Measurements from ENCODE around the gene DENND6B.
"Not testable (repeated sequence)": the region's sequence is repeated elsewhere in the genome, so short reads cannot be mapped to it uniquely, and the experiment has no call there.

The DENND6B gene

GRCh38 chr22:50276143-50276542, 50.7 kb downstream of the DENND6B start:
- no peaks in the 10 kb centered on the region for H3K4me1 ChIP-seq (ENCODE audit: control insufficient read depth, insufficient read depth, low read length)
- H3K9me3 ChIP-seq (ENCODE audit: control insufficient read depth, insufficient read depth, low read length): no peaks in the 10 kb centered on the region
- no peak overlapping the region for H3K9ac ChIP-seq (ENCODE audit: low read depth, low read length)
- H3K36me3 ChIP-seq (ENCODE audit: control insufficient read depth, insufficient read depth, low read length): peaks cover 64% of the 10 kb centered on the region
- peaks cover 2% of the 10 kb centered on the region for H3K27me3 ChIP-seq (ENCODE audit: control insufficient read depth, insufficient read depth, low read length)
- no peak overlapping the region for H3K4me3 ChIP-seq (ENCODE audit: low read depth, low read length)

GRCh38 chr22:50275181-50276055, 51.4 kb downstream of the DENND6B start:
- Histone ChIP-seq H3K4me3 (ENCODE audit: low read depth, low read length) (no peak overlapping the region), H3K4me1 (ENCODE audit: control insufficient read depth, insufficient read depth, low read length) (no peaks in the 10 kb centered on the region), H3K9ac (ENCODE audit: low read depth, low read length) (no peak overlapping the region), H3K9me3 (ENCODE audit: control insufficient read depth, insufficient read depth, low read length) (no peaks in the 10 kb centered on the region), H3K27me3 (ENCODE audit: control insufficient read depth, insufficient read depth, low read length) (peaks cover 4% of the 10 kb centered on the region), H3K36me3 (ENCODE audit: control insufficient read depth, insufficient read depth, low read length) (peaks cover 58% of the 10 kb centered on the region)

- no peaks in the 10 kb centered on the region for H3K4me1 ChIP-seq (ENCODE audit: control insufficient read depth, insufficient read depth, low read length)
- no peak overlapping the region for H3K9ac ChIP-seq (ENCODE audit: low read depth, low read length)
- H3K27me3 ChIP-seq (ENCODE audit: control insufficient read depth, insufficient read depth, low read length): peaks cover 4% of the 10 kb centered on the region
- peaks cover 54% of the 10 kb centered on the region for H3K36me3 ChIP-seq (ENCODE audit: control insufficient read depth, insufficient read depth, low read length)
- no peak overlapping the region for H3K4me3 ChIP-seq (ENCODE audit: low read depth, low read length)
- no peaks in the 10 kb centered on the region for H3K9me3 ChIP-seq (ENCODE audit: control insufficient read depth, insufficient read depth, low read length)
Measured at GRCh38 chr22:50274771-50275170, 52.0 kb downstream of the DENND6B start.

- Histone ChIP-seq H3K9me3 (ENCODE audit: control insufficient read depth, insufficient read depth, low read length) (no peaks in the 10 kb centered on the region), H3K4me3 (ENCODE audit: low read depth, low read length) (no peak overlapping the region), H3K9ac (ENCODE audit: low read depth, low read length) (no peak overlapping the region), H3K36me3 (ENCODE audit: control insufficient read depth, insufficient read depth, low read length) (peaks cover 49% of the 10 kb centered on the region), H3K4me1 (ENCODE audit: control insufficient read depth, insufficient read depth, low read length) (no peaks in the 10 kb centered on the region), H3K27me3 (ENCODE audit: control insufficient read depth, insufficient read depth, low read length) (peaks cover 9% of the 10 kb centered on the region)
Measured at GRCh38 chr22:50274311-50274710, 52.5 kb downstream of the DENND6B start.

- not testable (repeated sequence) for H3K4me1 ChIP-seq (ENCODE audit: control insufficient read depth, insufficient read depth, low read length); H3K9ac ChIP-seq (ENCODE audit: low read depth, low read length)
Measured at GRCh38 chr22:50273781-50274180, 53.0 kb downstream of the DENND6B start.

GRCh38 chr22:50273352-50273751, 53.5 kb downstream of the DENND6B start:
- H3K9ac ChIP-seq (ENCODE audit: low read depth, low read length); H3K4me1 ChIP-seq (ENCODE audit: control insufficient read depth, insufficient read depth, low read length); H3K4me3 ChIP-seq (ENCODE audit: low read depth, low read length); H3K9me3 ChIP-seq (ENCODE audit: control insufficient read depth, insufficient read depth, low read length): not testable (repeated sequence)
- H3K27me3 ChIP-seq (ENCODE audit: control insufficient read depth, insufficient read depth, low read length): peaks cover 18% of the 10 kb centered on the region
- peaks cover 39% of the 10 kb centered on the region for H3K36me3 ChIP-seq (ENCODE audit: control insufficient read depth, insufficient read depth, low read length)

More at GRCh38 chr22:50273781-50274180, 53.0 kb downstream of the DENND6B start:
- H3K27me3 ChIP-seq (ENCODE audit: control insufficient read depth, insufficient read depth, low read length): peaks cover 14% of the 10 kb centered on the region
- not testable (repeated sequence) for H3K9me3 ChIP-seq (ENCODE audit: control insufficient read depth, insufficient read depth, low read length); H3K4me3 ChIP-seq (ENCODE audit: low read depth, low read length)
- peaks cover 44% of the 10 kb centered on the region for H3K36me3 ChIP-seq (ENCODE audit: control insufficient read depth, insufficient read depth, low read length)

- H3K27me3 ChIP-seq (ENCODE audit: control insufficient read depth, insufficient read depth, low read length): peaks cover 23% of the 10 kb centered on the region
- peaks cover 28% of the 10 kb centered on the region for H3K36me3 ChIP-seq (ENCODE audit: control insufficient read depth, insufficient read depth, low read length)
- H3K4me1 ChIP-seq (ENCODE audit: control insufficient read depth, insufficient read depth, low read length): no peaks in the 10 kb centered on the region
- no peaks in the 10 kb centered on the region for H3K9me3 ChIP-seq (ENCODE audit: control insufficient read depth, insufficient read depth, low read length)
- peak overlapping the region; percentile 37 for H3K4me3 ChIP-seq (ENCODE audit: low read depth, low read length)
- H3K9ac ChIP-seq (ENCODE audit: low read depth, low read length): no peak overlapping the region
Measured at GRCh38 chr22:50272044-50272802, 54.6 kb downstream of the DENND6B start.

- Histone ChIP-seq H3K4me1 (ENCODE audit: control insufficient read depth, insufficient read depth, low read length) (no peaks in the 10 kb centered on the region), H3K27me3 (ENCODE audit: control insufficient read depth, insufficient read depth, low read length) (peaks cover 28% of the 10 kb centered on the region), H3K9ac (ENCODE audit: low read depth, low read length) (no peak overlapping the region), H3K36me3 (ENCODE audit: control insufficient read depth, insufficient read depth, low read length) (peaks cover 21% of the 10 kb centered on the region), H3K4me3 (ENCODE audit: low read depth, low read length) (peak overlapping the region; percentile 41), H3K9me3 (ENCODE audit: control insufficient read depth, insufficient read depth, low read length) (no peaks in the 10 kb centered on the region)
Measured at GRCh38 chr22:50271519-50271970, 55.3 kb downstream of the DENND6B start.

- H3K9me3 ChIP-seq (ENCODE audit: control insufficient read depth, insufficient read depth, low read length): no peaks in the 10 kb centered on the region
- no peak overlapping the region for H3K9ac ChIP-seq (ENCODE audit: low read depth, low read length)
- H3K27me3 ChIP-seq (ENCODE audit: control insufficient read depth, insufficient read depth, low read length): peaks cover 32% of the 10 kb centered on the region
- no peaks in the 10 kb centered on the region for H3K4me1 ChIP-seq (ENCODE audit: control insufficient read depth, insufficient read depth, low read length)
- peak overlapping the region; percentile 41 for H3K4me3 ChIP-seq (ENCODE audit: low read depth, low read length)
- peaks cover 14% of the 10 kb centered on the region for H3K36me3 ChIP-seq (ENCODE audit: control insufficient read depth, insufficient read depth, low read length)
Measured at GRCh38 chr22:50270666-50271394, 56.0 kb downstream of the DENND6B start.

GRCh38 chr22:50269970-50270665, 56.7 kb downstream of the DENND6B start, which contains the start of gene MAPK11:
Gene MAPK11 (minus strand): TSS chr22:50270380. CDS start chr22:50270292, 88 bp downstream.
- Histone ChIP-seq H3K4me1 (ENCODE audit: control insufficient read depth, insufficient read depth, low read length) (no peaks in the 10 kb centered on the region), H3K27me3 (ENCODE audit: control insufficient read depth, insufficient read depth, low read length) (peaks cover 32% of the 10 kb centered on the region), H3K4me3 (ENCODE audit: low read depth, low read length) (peak within 1 kb of the TSS; percentile 41), H3K36me3 (ENCODE audit: control insufficient read depth, insufficient read depth, low read length) (peaks cover 7% of the 10 kb centered on the region), H3K9ac (ENCODE audit: low read depth, low read length) (no peak within 1 kb of the TSS), H3K9me3 (ENCODE audit: control insufficient read depth, insufficient read depth, low read length) (no peaks in the 10 kb centered on the region)

GRCh38 chr22:50269573-50269969, 57.2 kb downstream of the DENND6B start:
- Histone ChIP-seq H3K4me3 (ENCODE audit: low read depth, low read length) (peak overlapping the region; percentile 39), H3K27me3 (ENCODE audit: control insufficient read depth, insufficient read depth, low read length) (peaks cover 32% of the 10 kb centered on the region), H3K9me3 (ENCODE audit: control insufficient read depth, insufficient read depth, low read length) (no peaks in the 10 kb centered on the region), H3K4me1 (ENCODE audit: control insufficient read depth, insufficient read depth, low read length) (no peaks in the 10 kb centered on the region), H3K36me3 (ENCODE audit: control insufficient read depth, insufficient read depth, low read length) (peaks cover 4% of the 10 kb centered on the region), H3K9ac (ENCODE audit: low read depth, low read length) (no peak overlapping the region)
